HepG2 (cell line): ENCODE data around the gene C14orf93. TPM values are rescaled to one million over a fixed set of nuclear protein-coding genes. Genes with fewer than 3 reads are reported as not detected.

Experiments used
- EEA1 ChIP-seq: sonication (generic); formaldehyde crosslinking; IDR thresholded peaks from 2 replicates; pipeline ENCODE4 v1.5.1; 2020; ENCODE audit warnings: mild to moderate bottlenecking, missing genetic modification reagents, borderline replicate concordance
- FLYWCH1 ChIP-seq: sonication (generic); formaldehyde crosslinking; IDR thresholded peaks from 2 replicates; pipeline ENCODE4 v1.8.1; 2023; ENCODE audit warnings: mild to moderate bottlenecking, missing genetic modification reagents
- HOXA3 ChIP-seq: sonication (generic); formaldehyde crosslinking; IDR thresholded peaks from 2 replicates; pipeline ENCODE4 v1.5.0; 2020; ENCODE audit warnings: missing genetic modification reagents
- HOXD1 ChIP-seq: sonication (generic); formaldehyde crosslinking; IDR thresholded peaks from 2 replicates; pipeline ENCODE4 v1.5.0; 2020; ENCODE audit warnings: missing genetic modification reagents
- MIER3 ChIP-seq: IDR thresholded peaks from 2 replicates; pipeline ENCODE4 v1.6.1; 2016; ENCODE audit warnings: missing compliant biosample characterization, borderline replicate concordance
- MTA3 ChIP-seq: sonication (generic); formaldehyde crosslinking; IDR thresholded peaks from 2 replicates; pipeline ENCODE4 v1.4.0; 2020; ENCODE audit warnings: missing genetic modification reagents
- NCOA5 ChIP-seq: sonication (generic); formaldehyde crosslinking; IDR thresholded peaks from 2 replicates; pipeline ENCODE4 v1.4.0; 2020; ENCODE audit warnings: missing genetic modification reagents
- NR2C2 ChIP-seq: sonication (generic); formaldehyde crosslinking; IDR thresholded peaks from 2 replicates; pipeline ENCODE4 v1.4.0; 2020; ENCODE audit warnings: missing genetic modification reagents, mild to moderate bottlenecking, moderate library complexity, borderline replicate concordance
- REST ChIP-seq, 2 experiments: IDR thresholded peaks; 2 replicates each; pipeline ENCODE4 v1.6.1; 2011 to 2012; ENCODE audit warnings: low read length in 2 of 2, borderline replicate concordance in 1 of 2, low read depth in 1 of 2, mild to moderate bottlenecking in 1 of 2, moderate library complexity in 1 of 2
- RFX3 ChIP-seq: IDR thresholded peaks from 2 replicates; pipeline ENCODE4 v1.6.1; 2016; ENCODE audit warnings: missing biosample characterization, missing genetic modification reagents
- SMC3 ChIP-seq: IDR thresholded peaks from 2 replicates; pipeline ENCODE4 v1.6.1; 2011; ENCODE audit warnings: low read length, improper control_type of control experiment
- SP4 ChIP-seq: sonication (generic); formaldehyde crosslinking; IDR thresholded peaks from 2 replicates; pipeline ENCODE4 v1.8.1; 2023; ENCODE audit warnings: mild to moderate bottlenecking, missing genetic modification reagents
- SP5 ChIP-seq: IDR thresholded peaks from 2 replicates; pipeline ENCODE4 v1.6.1; 2016; ENCODE audit warnings: low read depth, borderline replicate concordance
- ZBTB43 ChIP-seq: sonication (generic); formaldehyde crosslinking; conservative IDR thresholded peaks from 2 replicates; pipeline ENCODE4 v1.4.0; 2020; ENCODE audit warnings: missing genetic modification reagents
- ZEB1 ChIP-seq: IDR thresholded peaks from 2 replicates; pipeline ENCODE4 v1.6.1; 2012; ENCODE audit warnings: mild to moderate bottlenecking, low read depth, inconsistent platforms; ENCODE audit not compliant: insufficient replicate concordance
- ZFP90 ChIP-seq: sonication (generic); formaldehyde crosslinking; IDR thresholded peaks from 2 replicates; pipeline ENCODE4 v1.8.0; 2022; ENCODE audit warnings: missing genetic modification reagents, mild to moderate bottlenecking, inconsistent platforms, borderline replicate concordance
- ZFY ChIP-seq: sonication (generic); formaldehyde crosslinking; IDR thresholded peaks from 2 replicates; pipeline ENCODE4 v1.4.0; 2020; ENCODE audit warnings: missing genetic modification reagents
- ZHX1 ChIP-seq: sonication (generic); formaldehyde crosslinking; IDR thresholded peaks from 2 replicates; pipeline ENCODE4 v1.8.1; 2022; ENCODE audit warnings: low read depth, mild to moderate bottlenecking, missing genetic modification reagents
- ZNF569 ChIP-seq: sonication (generic); formaldehyde crosslinking; IDR thresholded peaks from 2 replicates; pipeline ENCODE4 v1.5.0; 2020; ENCODE audit warnings: mild to moderate bottlenecking, missing genetic modification reagents, moderate library complexity, borderline replicate concordance
- ZNF616 ChIP-seq: sonication (generic); formaldehyde crosslinking; IDR thresholded peaks from 2 replicates; pipeline ENCODE4 v1.5.0; 2020; ENCODE audit warnings: low read depth, mild to moderate bottlenecking, missing genetic modification reagents
- ZNF644 ChIP-seq: IDR thresholded peaks from 2 replicates; pipeline ENCODE4 v1.6.1; 2016; ENCODE audit warnings: low read depth
- ZNF772 ChIP-seq: sonication (generic); formaldehyde crosslinking; IDR thresholded peaks from 2 replicates; pipeline ENCODE4 v1.5.0; 2020; ENCODE audit warnings: mild to moderate bottlenecking, missing genetic modification reagents
- ZSCAN20 ChIP-seq: sonication (generic); formaldehyde crosslinking; IDR thresholded peaks from 2 replicates; pipeline ENCODE4 v1.4.0; 2020; ENCODE audit warnings: missing genetic modification reagents, mild to moderate bottlenecking, borderline replicate concordance
- polyA plus RNA-seq, 8 experiments: library from polyadenylated mRNA; depleted of rRNA in 3 of 8; stranded (reverse) in 7 of 8; unstranded in 1 of 8; fragments of >200 nt; fragmentation: Illumina TruSeq in 4 of 8; extraction: Trizol in 4 of 8; gene quantifications; 2 replicates each; pipeline versions ENCODE4 v1.2.1 to v1.2.3, GENCODE V29; 2011 to 2016; ENCODE audit warnings: low read depth in 4 of 8, missing spikeins in 1 of 8, mixed read lengths in 1 of 8; ENCODE audit not compliant: insufficient read depth in 1 of 8
- total RNA-seq, 5 experiments: library from RNA; depleted of rRNA; stranded (reverse); fragments of >200 nt; fragmentation: Illumina TruSeq; extraction: Trizol; gene quantifications; 2 replicates each; pipeline ENCODE4 v1.2.3, GENCODE V29; 2016; ENCODE audit warnings: low read depth in 1 of 5

The C14orf93 gene
- total and polyA plus RNA-seq, 2 of the 13 experiments (the other 11 are each of a cell fraction or from before 2014, with no cell fraction given): 11.4 to 22.5 TPM

GRCh38 chr14:23006544-23007419 lies 3.2 kb downstream of the C14orf93 start (continued):
- TF ChIP-seq MIER3 (CRISPR knock-in tag) (peak; percentile 95), ZHX1 (CRISPR knock-in tag) (peak; percentile 98), NR2C2 (CRISPR knock-in tag) (peak; percentile 78), ZBTB43 (CRISPR knock-in tag) (peak; percentile 92), EEA1 (peak; percentile 97), ZNF616 (CRISPR knock-in tag) (peak; percentile 98; the same call in 1 of the 2 replicates), SMC3 (no peak), ZNF569 (CRISPR knock-in tag) (peak; percentile 99; the same call in 1 of the 2 replicates), ZFP90 (CRISPR knock-in tag) (no peak), ZNF772 (CRISPR knock-in tag) (peak; percentile 100), HOXA3 (CRISPR knock-in tag) (peak; percentile 99), ZEB1 (peak; percentile 80), REST (IDR thresholded peaks at IDR 0.05; ENCODE audit: borderline replicate concordance in 1 of 2, low read depth in 1 of 2, low read length in 2 of 2) (peak in 1 of 2 experiments; percentile 77; a peak in 2 of 4 replicates), ZSCAN20 (CRISPR knock-in tag) (peak; percentile 95), ZFY (CRISPR knock-in tag) (peak; percentile 83), HOXD1 (CRISPR knock-in tag) (peak; percentile 99), MTA3 (CRISPR knock-in tag) (peak; percentile 83; the same call in 1 of the 2 replicates), SP4 (peak; percentile 97), ZNF644 (peak; percentile 50), SP5 (CRISPR knock-in tag) (peak; percentile 74; the same call in 1 of the 2 replicates), NCOA5 (CRISPR knock-in tag) (no peak), FLYWCH1 (no peak; the same call in 1 of the 2 replicates), RFX3 (no peak)
